Uterus (tissue), 4 donors: ENCODE data around the gene SKOR1. TPM values are rescaled to one million over a fixed set of nuclear protein-coding genes. Genes with fewer than 3 reads are reported as not detected.

Experiments
- DNase-seq, 2 donors: peaks; one replicate each; pipeline ENCODE4 v3.0.0-alpha.2; 2019 to 2020
- H3K27ac ChIP-seq, 2 donors: fragments of 200-600 bp; sonication (generic); 1 replicate in 1 of 2; 2 replicates in 1 of 2; pipeline ENCODE4 v1.5.1; 2016 to 2018
- H3K27me3 ChIP-seq, 2 donors: fragments of 200-600 bp; sonication (generic); one replicate each; pipeline ENCODE4 v1.5.1; 2018 to 2019; ENCODE audit warnings: control low read depth in 1 of 2
- H3K36me3 ChIP-seq, 2 donors: fragments of 200-600 bp; sonication (generic); one replicate each; pipeline ENCODE4 v1.5.1; 2019; ENCODE audit warnings: control low read depth in 1 of 2
- H3K4me1 ChIP-seq, 2 donors: fragments of 200-600 bp; sonication (generic); one replicate each; pipeline ENCODE4 v1.5.1; 2018 to 2019; ENCODE audit warnings: control low read depth in 1 of 2
- H3K4me3 ChIP-seq, 2 donors: fragments of 200-600 bp; sonication (generic); 1 replicate in 1 of 2; 2 replicates in 1 of 2; pipeline ENCODE4 v1.5.1; 2018 to 2019; ENCODE audit warnings: mild to moderate bottlenecking in 1 of 2
- H3K9me3 ChIP-seq, 2 donors: fragments of 200-600 bp; sonication (generic); one replicate each; pipeline ENCODE4 v1.5.1; 2019; ENCODE audit warnings: control low read depth in 1 of 2
- POLR2A ChIP-seq, 2 donors: fragments of 450-650 bp; IDR thresholded peaks; one replicate each; pipeline ENCODE4 v1.6.1; 2016; ENCODE audit warnings: antibody characterized with exemption in 2 of 2, mild to moderate bottlenecking in 1 of 2, moderate library complexity in 1 of 2
- intact Hi-C: fragments of 100-400 bp; cut with DNase I; formaldehyde crosslinking; loops from one replicate; pipeline ENCODE4 v1.15.1; 2023; ENCODE audit warnings: low total_unique reads
- total RNA-seq, 4 donors: library from RNA; depleted of rRNA in 3 of 4; stranded (reverse); fragments of >200 nt in 3 of 4; gene quantifications; one replicate each; pipeline versions ENCODE4 v1.1.0 to v1.2.4, GENCODE V29; 2014 to 2023
- TF ChIP-seq, protein P1 (sequence below), 4 experiments: fragments of 200-600 bp in 2 of 4; fragments of 450-650 bp in 2 of 4; sonication (generic) in 2 of 4; IDR thresholded peaks; one replicate each; pipeline ENCODE4 v1.5.1; 2016 to 2019; ENCODE audit warnings: antibody characterized with exemption in 4 of 4, mild to moderate bottlenecking in 2 of 4, moderate library complexity in 1 of 4
- donor health status: DM: yes; HTN: yes; CAD: no.

The SKOR1 gene
- total RNA-seq, 4 donors from 2014 or later: 0.35 to 1.7 (median 0.77) TPM; not detected in 1

- H3K4me3 ChIP-seq: no peak overlapping the region
- H3K36me3 ChIP-seq: no peaks in the 10 kb centered on the region
- no peaks in the 10 kb centered on the region for H3K9me3 ChIP-seq
- H3K4me1 ChIP-seq: no peaks in the 10 kb centered on the region
- no peak for TF ChIP-seq POLR2A (IDR thresholded peaks at IDR 0.05)
- TF ChIP-seq, protein P1, sequence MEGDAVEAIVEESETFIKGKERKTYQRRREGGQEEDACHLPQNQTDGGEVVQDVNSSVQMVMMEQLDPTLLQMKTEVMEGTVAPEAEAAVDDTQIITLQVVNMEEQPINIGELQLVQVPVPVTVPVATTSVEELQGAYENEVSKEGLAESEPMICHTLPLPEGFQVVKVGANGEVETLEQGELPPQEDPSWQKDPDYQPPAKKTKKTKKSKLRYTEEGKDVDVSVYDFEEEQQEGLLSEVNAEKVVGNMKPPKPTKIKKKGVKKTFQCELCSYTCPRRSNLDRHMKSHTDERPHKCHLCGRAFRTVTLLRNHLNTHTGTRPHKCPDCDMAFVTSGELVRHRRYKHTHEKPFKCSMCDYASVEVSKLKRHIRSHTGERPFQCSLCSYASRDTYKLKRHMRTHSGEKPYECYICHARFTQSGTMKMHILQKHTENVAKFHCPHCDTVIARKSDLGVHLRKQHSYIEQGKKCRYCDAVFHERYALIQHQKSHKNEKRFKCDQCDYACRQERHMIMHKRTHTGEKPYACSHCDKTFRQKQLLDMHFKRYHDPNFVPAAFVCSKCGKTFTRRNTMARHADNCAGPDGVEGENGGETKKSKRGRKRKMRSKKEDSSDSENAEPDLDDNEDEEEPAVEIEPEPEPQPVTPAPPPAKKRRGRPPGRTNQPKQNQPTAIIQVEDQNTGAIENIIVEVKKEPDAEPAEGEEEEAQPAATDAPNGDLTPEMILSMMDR (IDR thresholded peaks at IDR 0.05): no peak
- H3K27me3 ChIP-seq: no peaks in the 10 kb centered on the region
- H3K27ac ChIP-seq: no peak overlapping the region
- intact Hi-C loops: no loop called here
- peak in 1 of 2 donors; percentile 7 for DNase-seq
Observed at GRCh38 chr15:67809441-67809840, 15.9 kb upstream of the SKOR1 start.

- H3K27ac ChIP-seq: no peak overlapping the region
- intact Hi-C loops: no loop called here
- H3K4me3 ChIP-seq: no peak overlapping the region
- H3K27me3 ChIP-seq: no peaks in the 10 kb centered on the region
- no peaks in the 10 kb centered on the region for H3K36me3 ChIP-seq
- no peak for TF ChIP-seq POLR2A (IDR thresholded peaks at IDR 0.05)
- no peak for DNase-seq
- H3K9me3 ChIP-seq: no peaks in the 10 kb centered on the region
- no peaks in the 10 kb centered on the region for H3K4me1 ChIP-seq
Observed at GRCh38 chr15:67809866-67810265, 15.4 kb upstream of the SKOR1 start.

DNA sequence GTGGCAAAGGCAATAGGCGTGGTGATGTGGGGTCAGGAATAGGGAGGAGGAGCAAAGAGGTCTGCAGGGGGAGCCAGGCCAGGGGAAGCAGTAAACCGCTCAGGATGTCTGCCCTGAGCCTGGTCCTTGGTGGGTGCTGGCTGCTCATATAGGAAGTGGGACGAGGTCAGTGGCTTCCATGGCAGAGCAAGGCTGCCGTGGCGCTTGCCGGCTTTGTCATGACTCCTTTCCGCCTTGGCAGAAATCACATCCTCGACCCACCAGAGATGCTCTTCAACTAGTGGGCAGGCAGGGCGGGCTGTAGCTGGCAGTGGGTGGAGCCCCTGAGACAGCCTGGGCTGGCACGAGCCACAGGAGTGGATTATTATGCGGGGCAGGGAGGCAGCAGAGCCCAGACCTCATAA, 13.1 kb upstream of the SKOR1 start:
- Histone ChIP-seq H3K9me3 (peaks cover 0 to 10% of the 10 kb centered on the region in 2 donors), H3K27ac (no peak overlapping the region), H3K36me3 (no peaks in the 10 kb centered on the region), H3K27me3 (no peaks in the 10 kb centered on the region), H3K4me3 (no peak overlapping the region), H3K4me1 (no peaks in the 10 kb centered on the region)
- DNase-seq: no peak
- TF ChIP-seq POLR2A (IDR thresholded peaks at IDR 0.05): no peak
- TF ChIP-seq, protein P1 (IDR thresholded peaks at IDR 0.05): no peak
- intact Hi-C loops: no loop called here

DNA sequence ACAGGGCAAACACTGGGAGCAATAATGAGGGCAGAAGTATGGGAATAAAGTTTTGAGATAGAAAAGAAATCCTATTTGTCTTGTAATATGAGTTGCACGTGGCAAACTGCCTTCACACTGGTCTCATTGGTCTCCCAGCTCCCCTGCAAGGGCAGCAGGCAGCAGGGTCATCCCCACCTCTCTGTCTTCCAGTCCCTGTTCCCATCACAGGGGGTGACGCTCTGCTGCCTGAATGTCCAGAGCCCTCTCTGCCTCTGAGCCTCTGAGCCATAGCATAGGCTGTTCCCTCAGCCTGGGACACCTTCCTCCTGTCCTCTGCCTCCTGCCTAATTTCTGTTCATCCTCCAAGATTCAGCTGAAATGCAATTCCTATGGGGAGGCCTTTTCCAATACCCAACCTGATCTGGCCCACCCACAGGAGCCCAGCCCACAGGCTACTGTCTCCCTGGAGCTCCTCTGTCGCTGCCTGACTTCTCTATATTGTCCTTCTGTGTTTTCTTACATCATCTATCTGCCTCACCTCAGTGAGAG, 12.1 kb upstream of the SKOR1 start:
- intact Hi-C loops: no loop called here
- peaks cover 0 to 7% of the 10 kb centered on the region in 2 donors for H3K27me3 ChIP-seq
- H3K4me3 ChIP-seq: no peak overlapping the region
- no peak for DNase-seq
- H3K4me1 ChIP-seq: no peaks in the 10 kb centered on the region
- H3K9me3 ChIP-seq: peaks cover 0 to 10% of the 10 kb centered on the region in 2 donors
- H3K36me3 ChIP-seq: no peaks in the 10 kb centered on the region
- TF ChIP-seq, protein P1 (IDR thresholded peaks at IDR 0.05): no peak
- TF ChIP-seq POLR2A (IDR thresholded peaks at IDR 0.05): no peak
- no peak overlapping the region for H3K27ac ChIP-seq

DNA sequence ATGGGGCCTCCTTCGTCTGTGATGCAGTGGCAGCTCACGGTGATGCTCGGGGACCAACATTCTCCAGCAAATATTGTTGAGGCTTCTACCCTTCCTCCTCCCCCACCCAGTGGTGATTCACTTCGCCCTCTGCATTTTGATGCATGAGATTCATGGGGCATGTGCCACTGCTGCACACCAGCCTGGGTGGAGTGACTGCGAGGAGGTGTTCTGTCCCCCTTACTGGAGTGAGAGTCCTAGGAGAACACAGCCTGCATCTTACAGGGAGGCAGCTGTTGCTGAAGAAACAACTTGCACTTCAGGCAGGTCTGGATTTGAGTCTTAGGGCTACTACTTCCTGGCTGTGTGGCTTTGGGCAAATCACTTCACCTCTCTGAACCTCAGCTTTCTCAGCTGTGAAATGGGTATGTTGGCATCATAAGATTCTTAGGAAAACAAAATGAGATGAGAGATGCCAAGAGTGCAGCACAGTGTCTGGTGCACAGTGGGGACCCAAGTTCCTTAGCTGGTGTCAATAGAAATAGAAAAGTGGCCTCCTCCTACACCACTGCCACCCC, 10.2 kb upstream of the SKOR1 start:
- H3K36me3 ChIP-seq: no peaks in the 10 kb centered on the region
- no peak overlapping the region for H3K27ac ChIP-seq
- H3K9me3 ChIP-seq: peaks cover 0 to 10% of the 10 kb centered on the region in 2 donors
- H3K27me3 ChIP-seq: peaks cover under 1 to 18% of the 10 kb centered on the region in 2 donors
- DNase-seq: no peak
- H3K4me1 ChIP-seq: no peaks in the 10 kb centered on the region
- no peak overlapping the region for H3K4me3 ChIP-seq
- intact Hi-C loops: no loop called here
- TF ChIP-seq POLR2A (IDR thresholded peaks at IDR 0.05): no peak
- TF ChIP-seq, protein P1 (IDR thresholded peaks at IDR 0.05): no peak
